ENCODE measurements around the gene PTPRO. TPM values are rescaled to one million over a fixed set of nuclear protein-coding genes. Genes with fewer than 3 reads are reported as not detected.

Gene PTPRO
- total RNA-seq, 1 donor from 2014 or later = 10.6 TPM

DNA sequence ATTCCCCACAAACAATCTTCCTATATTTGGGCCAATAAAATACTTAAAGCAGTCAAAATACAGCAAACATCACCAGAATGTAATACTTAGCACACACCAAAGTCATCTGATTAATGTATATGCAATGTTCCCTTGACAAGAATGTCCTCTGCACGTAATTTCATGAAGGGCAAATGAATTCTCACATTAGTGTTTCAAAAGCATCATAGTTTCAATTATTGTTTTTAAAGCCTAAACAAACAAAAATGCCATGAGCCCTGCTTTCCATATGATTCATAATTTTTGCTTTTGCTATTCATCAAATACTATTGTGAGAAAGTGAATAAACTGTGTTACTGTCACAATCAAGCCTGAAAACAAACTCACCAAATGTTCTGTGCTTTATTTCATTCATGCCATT is 310.9 kb downstream of the PTPRO start:
- no peak for ATAC-seq

DNA sequence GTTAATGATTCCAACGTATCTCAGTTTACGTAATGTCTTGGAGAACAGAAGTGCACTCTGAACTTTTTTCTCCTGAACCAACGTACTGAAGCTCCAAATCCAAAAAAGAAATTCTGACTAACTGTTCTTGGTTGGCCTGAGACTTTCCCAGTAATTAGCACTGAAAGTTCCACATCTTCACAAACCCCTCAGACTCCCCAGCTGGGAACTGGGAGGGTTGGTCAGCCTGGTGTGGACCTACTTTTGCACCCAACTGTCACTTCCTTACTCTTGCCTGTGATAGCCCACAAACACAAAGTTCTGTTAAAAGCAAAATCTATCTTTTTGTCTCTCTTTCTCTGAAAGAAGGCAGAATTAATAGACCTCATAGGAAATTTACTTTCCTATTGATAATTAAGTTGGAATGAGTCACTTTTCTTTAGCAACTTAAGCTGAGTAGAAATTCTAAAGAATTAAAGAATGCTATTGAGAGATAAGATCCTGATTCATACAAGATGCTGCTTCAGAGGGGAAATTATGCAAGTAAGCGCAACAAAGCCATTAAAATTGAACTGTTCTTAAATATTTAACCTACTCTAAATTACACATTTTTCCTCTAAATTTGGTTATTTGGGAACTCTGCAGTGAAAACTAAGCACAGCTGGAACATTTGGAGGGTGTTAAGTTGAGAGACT is 311.8 kb downstream of the PTPRO start:
- ATAC-seq = no peak
- peaks cover 8% of the 10 kb centered on the region for H3K4me1 ChIP-seq

More for the DNA sequence above, 310.9 kb downstream of the PTPRO start:
- TF ChIP-seq, protein P1, sequence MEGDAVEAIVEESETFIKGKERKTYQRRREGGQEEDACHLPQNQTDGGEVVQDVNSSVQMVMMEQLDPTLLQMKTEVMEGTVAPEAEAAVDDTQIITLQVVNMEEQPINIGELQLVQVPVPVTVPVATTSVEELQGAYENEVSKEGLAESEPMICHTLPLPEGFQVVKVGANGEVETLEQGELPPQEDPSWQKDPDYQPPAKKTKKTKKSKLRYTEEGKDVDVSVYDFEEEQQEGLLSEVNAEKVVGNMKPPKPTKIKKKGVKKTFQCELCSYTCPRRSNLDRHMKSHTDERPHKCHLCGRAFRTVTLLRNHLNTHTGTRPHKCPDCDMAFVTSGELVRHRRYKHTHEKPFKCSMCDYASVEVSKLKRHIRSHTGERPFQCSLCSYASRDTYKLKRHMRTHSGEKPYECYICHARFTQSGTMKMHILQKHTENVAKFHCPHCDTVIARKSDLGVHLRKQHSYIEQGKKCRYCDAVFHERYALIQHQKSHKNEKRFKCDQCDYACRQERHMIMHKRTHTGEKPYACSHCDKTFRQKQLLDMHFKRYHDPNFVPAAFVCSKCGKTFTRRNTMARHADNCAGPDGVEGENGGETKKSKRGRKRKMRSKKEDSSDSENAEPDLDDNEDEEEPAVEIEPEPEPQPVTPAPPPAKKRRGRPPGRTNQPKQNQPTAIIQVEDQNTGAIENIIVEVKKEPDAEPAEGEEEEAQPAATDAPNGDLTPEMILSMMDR (IDR thresholded peaks at IDR 0.05) = no peak
- peaks cover 11% of the 10 kb centered on the region for H3K4me1 ChIP-seq
- intact Hi-C loops (cut with DNase I) = no loop called here
- no peaks in the 10 kb centered on the region for H3K9me3 ChIP-seq
- no peaks in the 10 kb centered on the region for H3K27me3 ChIP-seq
- H3K4me3 ChIP-seq = no peak overlapping the region
- peaks cover 5% of the 10 kb centered on the region for H3K36me3 ChIP-seq
- H3K27ac ChIP-seq = no peak overlapping the region
- DNase-seq = no peak

DNA sequence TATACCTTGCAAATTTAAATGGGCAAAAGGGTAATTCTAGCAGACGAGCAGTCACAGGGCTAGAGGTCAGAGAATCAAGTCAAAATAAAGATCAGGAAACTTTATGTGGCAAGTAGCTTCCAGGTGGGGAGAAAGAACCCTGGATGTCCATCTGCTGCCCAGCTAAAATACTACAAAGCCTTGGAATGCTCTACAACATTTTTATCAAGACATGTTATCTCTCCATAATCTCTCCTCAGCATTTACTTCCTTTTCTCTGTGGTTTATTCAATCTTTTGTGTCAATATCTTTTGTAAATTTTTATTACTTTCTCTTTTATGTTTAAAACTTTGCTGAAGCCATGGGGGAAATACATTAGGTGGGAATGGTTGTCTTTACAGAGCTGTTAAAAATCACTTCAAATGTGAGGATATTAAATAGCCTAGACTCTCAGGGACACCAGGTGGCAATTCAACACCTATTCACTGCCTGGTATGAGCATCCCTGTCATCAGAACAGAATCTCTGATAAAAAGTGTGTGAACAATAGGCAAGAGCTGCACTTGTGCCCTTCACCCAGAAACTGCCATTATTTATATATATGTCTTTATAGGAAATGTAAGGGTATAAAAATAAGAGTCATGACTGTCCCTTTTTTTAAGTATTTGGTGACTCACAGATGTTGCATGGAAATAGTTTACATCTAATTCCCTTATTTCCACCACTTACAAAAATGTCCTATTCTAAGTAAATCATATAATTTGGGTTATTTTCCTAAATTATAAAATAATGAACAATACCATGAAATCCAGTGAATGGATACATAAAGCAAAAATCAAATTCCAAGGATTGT is 314.0 kb downstream of the PTPRO start:
- no peaks in the 10 kb centered on the region for H3K27me3 ChIP-seq
- ATAC-seq (no peak), DNase-seq (no peak)
- TF ChIP-seq, protein P1 (IDR thresholded peaks at IDR 0.05) = no peak
- intact Hi-C loops (cut with DNase I) = no loop called here
- no peak overlapping the region for H3K4me3 ChIP-seq
- no peak overlapping the region for H3K27ac ChIP-seq
- no peaks in the 10 kb centered on the region for H3K4me1 ChIP-seq
- H3K36me3 ChIP-seq = peaks cover 11% of the 10 kb centered on the region
- H3K9me3 ChIP-seq = no peaks in the 10 kb centered on the region

More for the DNA sequence above, 311.8 kb downstream of the PTPRO start:
- Histone ChIP-seq H3K9me3 (no peaks in the 10 kb centered on the region), H3K27ac (no peak overlapping the region), H3K36me3 (peaks cover 5% of the 10 kb centered on the region), H3K4me3 (no peak overlapping the region), H3K27me3 (no peaks in the 10 kb centered on the region)
- intact Hi-C loops (cut with DNase I) = no loop called here
- TF ChIP-seq, protein P1 (IDR thresholded peaks at IDR 0.05) = no peak
- DNase-seq = no peak

DNA sequence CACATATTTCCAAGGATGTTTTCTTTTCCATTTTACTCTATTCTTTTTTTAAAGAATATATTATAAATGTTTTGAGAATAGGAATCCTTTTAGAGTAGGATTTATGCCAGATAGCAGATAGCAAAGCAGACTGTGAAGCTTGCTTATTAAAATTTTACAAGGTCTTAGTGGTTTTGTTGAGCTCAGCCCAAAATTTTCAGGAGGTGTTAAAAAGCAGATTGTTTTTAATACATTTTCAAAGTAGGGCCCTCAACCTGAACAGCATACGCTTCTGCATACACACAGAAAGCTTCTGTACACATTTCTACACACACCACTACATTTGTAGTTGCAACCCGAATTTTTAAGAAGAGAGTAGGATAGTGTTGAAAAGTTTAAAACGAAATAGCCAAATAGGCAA is 315.9 kb downstream of the PTPRO start:
- DNase-seq (no peak), ATAC-seq (no peak)
- H3K27ac ChIP-seq = no peak overlapping the region
- intact Hi-C loops (cut with DNase I) = no loop called here
- TF ChIP-seq, protein P1 (IDR thresholded peaks at IDR 0.05) = no peak
- peaks cover 11% of the 10 kb centered on the region for H3K36me3 ChIP-seq
- no peak overlapping the region for H3K4me3 ChIP-seq
- H3K27me3 ChIP-seq = no peaks in the 10 kb centered on the region
- H3K4me1 ChIP-seq = no peaks in the 10 kb centered on the region
- H3K9me3 ChIP-seq = no peaks in the 10 kb centered on the region

DNA sequence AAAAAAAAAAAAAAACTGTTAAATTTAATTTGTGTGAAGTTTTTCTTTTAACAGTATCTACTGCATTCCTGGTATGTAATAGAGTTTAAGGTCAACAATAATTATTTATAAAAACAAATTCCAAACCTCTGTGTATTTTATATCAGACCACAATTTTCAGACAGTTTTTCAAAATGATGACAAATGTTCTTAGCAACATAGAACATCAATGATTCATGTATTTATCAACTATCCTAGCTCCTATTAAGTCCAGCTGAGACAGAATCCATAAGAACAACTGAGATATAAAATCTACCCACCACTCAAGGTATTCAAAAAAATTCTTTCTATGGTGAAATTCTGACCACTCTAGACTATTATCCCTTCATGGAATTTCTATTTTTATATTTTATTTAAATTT is 322.4 kb downstream of the PTPRO start:
- H3K27me3 ChIP-seq = no peaks in the 10 kb centered on the region
- peaks cover 29% of the 10 kb centered on the region for H3K36me3 ChIP-seq
- H3K9me3 ChIP-seq = no peaks in the 10 kb centered on the region
- TF ChIP-seq, protein P1 (IDR thresholded peaks at IDR 0.05) = no peak
- ATAC-seq = no peak
- no peak for DNase-seq
- no peak overlapping the region for H3K27ac ChIP-seq
- no peak overlapping the region for H3K4me3 ChIP-seq
- no peaks in the 10 kb centered on the region for H3K4me1 ChIP-seq
- intact Hi-C loops (cut with DNase I) = no loop called here
